HepG2 (cell line): ENCODE data around the gene NDUFB10. TPM values are rescaled to one million over a fixed set of nuclear protein-coding genes. Genes with fewer than 3 reads are reported as not detected.

Experiments used
- ATAC-seq: fragments of 200-7000 bp; cut with Tn5 transposase; 3 replicates; pipeline ENCODE4 v1.9.1; 2020; ENCODE audit warnings: mild to moderate bottlenecking, moderate library complexity
- BruUV-seq: library from RNA; stranded (reverse); fragments of 400-500 nt; replicated peaks from 2 replicates; lab custom pipeline; 2021; lab: Mats Ljungman, UMichigan
- CTCF ChIA-PET: fragments of 300-600 bp; formaldehyde crosslinking; extraction: SDS; loops from one replicate; lab custom pipeline; 2021; ENCODE audit warnings: low total read pairs, inconsistent platforms, low intra/inter-chr PET ratio; lab: Yijun Ruan, JAX
- POLR2A ChIA-PET: fragments of 350-600 bp; sonication (Branson Sonifier 250); formaldehyde crosslinking; loops from one replicate; lab custom pipeline; 2020; ENCODE audit warnings: antibody characterized with exemption, inconsistent platforms; lab: Yijun Ruan, JAX
- DNase-seq: peaks from one replicate; pipeline ENCODE4 v3.0.0-alpha.2; 2015; ENCODE audit warnings: low spot score
- FAIRE-seq: peaks from 3 replicates; lab custom pipeline; 2011; peaks lifted over from hg19 to GRCh38; lab: Jason Lieb, UNC
- H2AFZ ChIP-seq: one replicate; pipeline ENCODE4 v1.6.1; 2011; ENCODE audit warnings: low read length, inconsistent platforms
- H3K27ac ChIP-seq: fragments of 300-600 bp; 3 replicates; pipeline ENCODE4 v1.8.0; 2011; ENCODE audit warnings: mixed run types, mild to moderate bottlenecking, mixed read lengths, low read length, inconsistent platforms; ENCODE audit not compliant: insufficient read depth; ENCODE audit errors: extremely low read length
- H3K27me3 ChIP-seq, 2 experiments: fragments of 200-600 bp in 1 of 2; 2 replicates in 1 of 2; 3 replicates in 1 of 2; pipeline versions ENCODE4 v1.6.0 to v1.8.0; 2011; ENCODE audit warnings: low read length in 2 of 2, mild to moderate bottlenecking in 2 of 2, moderate library complexity in 2 of 2, inconsistent platforms in 1 of 2; ENCODE audit not compliant: insufficient read depth in 2 of 2, control insufficient read depth in 1 of 2
- H3K36me3 ChIP-seq, 2 experiments: fragments of 200-600 bp in 1 of 2; replicated peaks in 1 of 2; 2 replicates in 1 of 2; 3 replicates in 1 of 2; pipeline versions ENCODE4 v1.5.1 to v1.8.0; 2011; ENCODE audit warnings: low read length in 2 of 2, inconsistent platforms in 1 of 2; ENCODE audit not compliant: insufficient read depth in 2 of 2, control insufficient read depth in 1 of 2
- H3K4me1 ChIP-seq: 2 replicates; pipeline ENCODE4 v1.5.1; 2012; ENCODE audit warnings: low read length, inconsistent platforms; ENCODE audit not compliant: insufficient read depth
- H3K4me2 ChIP-seq: 2 replicates; pipeline ENCODE4 v1.6.0; 2011; ENCODE audit warnings: low read depth, low read length, inconsistent platforms
- H3K4me3 ChIP-seq, 3 experiments: fragments of 200-600 bp in 1 of 3; sonication (generic), shearing (Covaris generic) in 1 of 3; replicated peaks in 1 of 3; 2 replicates each; pipeline ENCODE4 v1.5.1; 2011 to 2016; ENCODE audit warnings: low read length in 3 of 3, inconsistent platforms in 2 of 3, low read depth in 2 of 3, mild to moderate bottlenecking in 2 of 3, control low read depth in 1 of 3, mixed read lengths in 1 of 3; ENCODE audit not compliant: insufficient read depth in 1 of 3
- H3K79me2 ChIP-seq: one replicate; pipeline ENCODE4 v1.6.1; 2011; ENCODE audit warnings: low read length, inconsistent platforms; ENCODE audit not compliant: insufficient read depth
- H3K9ac ChIP-seq: 2 replicates; pipeline ENCODE4 v1.6.0; 2011; ENCODE audit warnings: mild to moderate bottlenecking, low read depth, low read length, inconsistent platforms; ENCODE audit not compliant: insufficient read depth
- H3K9me3 ChIP-seq: 2 replicates; pipeline ENCODE4 v1.5.1; 2012; ENCODE audit warnings: mild to moderate bottlenecking, low read length
- H4K20me1 ChIP-seq: 2 replicates; pipeline ENCODE4 v1.6.0; 2011; ENCODE audit warnings: inconsistent platforms, mild to moderate bottlenecking, low read length, moderate library complexity; ENCODE audit not compliant: insufficient read depth
- AGO2 ChIP-seq: fragments of 200-400 bp; formaldehyde crosslinking; optimal IDR thresholded peaks from 2 replicates; pipeline ENCODE3; 2017; ENCODE audit warnings: mild to moderate bottlenecking, low read depth, low read length, moderate library complexity
- RBFOX2 ChIP-seq: fragments of 200-400 bp; formaldehyde crosslinking; IDR thresholded peaks from 2 replicates; pipeline ENCODE4 v1.6.1; 2017; ENCODE audit warnings: low read depth, mild to moderate bottlenecking, low read length
- RBM22 ChIP-seq: fragments of 200-400 bp; formaldehyde crosslinking; optimal IDR thresholded peaks from 2 replicates; pipeline ENCODE3; 2017; ENCODE audit warnings: mild to moderate bottlenecking, low read length, moderate library complexity
- WGBS: methylation state at CpG from one replicate; pipeline ENCODE4 v1.1.6; 2017; ENCODE audit warnings: low lambda C conversion rate; 5-methylcytosine and 5-hydroxymethylcytosine counted together
- in situ Hi-C: cut with HindIII; loops from 2 replicates; pipeline ENCODE4 v1.10.0; 2017; ENCODE audit warnings: low pct_unique_long_range_greater_than_20kb; ENCODE audit not compliant: extremely low pct_ligation_motif_present
- intact Hi-C: fragments of 100-400 bp; cut with micrococcal nuclease; formaldehyde crosslinking; loops from one replicate; pipeline ENCODE4 v1.10.0; 2022; ENCODE audit not compliant: unreplicated experiment
- polyA plus RNA-seq, 8 experiments: library from polyadenylated mRNA; depleted of rRNA in 3 of 8; stranded (reverse) in 7 of 8; unstranded in 1 of 8; fragments of >200 nt; fragmentation: Illumina TruSeq in 4 of 8; extraction: Trizol in 4 of 8; gene quantifications; 2 replicates each; pipeline versions ENCODE4 v1.2.1 to v1.2.3, GENCODE V29; 2011 to 2016; ENCODE audit warnings: low read depth in 4 of 8, missing spikeins in 1 of 8, mixed read lengths in 1 of 8; ENCODE audit not compliant: insufficient read depth in 1 of 8
- total RNA-seq, 5 experiments: library from RNA; depleted of rRNA; stranded (reverse); fragments of >200 nt; fragmentation: Illumina TruSeq; extraction: Trizol; gene quantifications; 2 replicates each; pipeline ENCODE4 v1.2.3, GENCODE V29; 2016; ENCODE audit warnings: low read depth in 1 of 5
- TF ChIP-seq, protein P1 (sequence below): sonication (generic); formaldehyde crosslinking; IDR thresholded peaks from 2 replicates; pipeline ENCODE4 v1.5.0; 2020; ENCODE audit warnings: mild to moderate bottlenecking, missing genetic modification reagents, borderline replicate concordance
- TF ChIP-seq, protein P2 (sequence below): IDR thresholded peaks from 2 replicates; pipeline ENCODE4 v1.6.1; 2016; ENCODE audit warnings: low read depth, missing genetic modification reagents, missing compliant biosample characterization

NDUFB10 gene
- total and polyA plus RNA-seq, 2 of the 13 experiments (the other 11 are each of a cell fraction or from before 2014, with no cell fraction given): 68.6 to 157 TPM

DNA sequence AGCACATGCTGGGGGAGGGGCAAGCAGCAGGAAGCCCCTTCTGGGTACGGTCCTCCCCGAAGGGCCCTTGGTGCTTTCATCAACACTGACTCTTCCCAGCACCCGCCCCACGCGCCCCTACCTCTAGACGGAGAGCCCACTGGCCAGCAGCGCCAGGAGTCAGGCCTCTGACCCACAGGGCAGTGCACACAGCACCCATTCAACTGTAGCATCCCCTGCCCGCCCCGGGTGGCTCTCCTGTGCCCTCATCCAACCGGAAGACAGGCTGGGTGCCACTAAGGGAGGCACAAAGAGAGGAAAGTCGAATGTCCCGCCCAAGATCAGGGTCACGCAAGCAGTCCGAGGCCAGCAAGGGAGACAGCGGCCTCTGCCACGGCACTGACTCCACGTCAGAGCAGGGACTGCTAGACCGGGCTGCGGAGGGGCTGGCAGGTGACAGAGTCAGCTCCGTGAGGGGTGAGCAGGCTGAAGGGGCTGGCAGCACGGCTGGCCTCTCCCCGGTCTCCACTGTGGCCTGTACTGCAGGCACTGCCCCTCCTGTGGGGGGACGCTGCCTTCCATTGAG is 26.2 kb upstream of the NDUFB10 start (continued):
- TF ChIP-seq, protein P1, sequence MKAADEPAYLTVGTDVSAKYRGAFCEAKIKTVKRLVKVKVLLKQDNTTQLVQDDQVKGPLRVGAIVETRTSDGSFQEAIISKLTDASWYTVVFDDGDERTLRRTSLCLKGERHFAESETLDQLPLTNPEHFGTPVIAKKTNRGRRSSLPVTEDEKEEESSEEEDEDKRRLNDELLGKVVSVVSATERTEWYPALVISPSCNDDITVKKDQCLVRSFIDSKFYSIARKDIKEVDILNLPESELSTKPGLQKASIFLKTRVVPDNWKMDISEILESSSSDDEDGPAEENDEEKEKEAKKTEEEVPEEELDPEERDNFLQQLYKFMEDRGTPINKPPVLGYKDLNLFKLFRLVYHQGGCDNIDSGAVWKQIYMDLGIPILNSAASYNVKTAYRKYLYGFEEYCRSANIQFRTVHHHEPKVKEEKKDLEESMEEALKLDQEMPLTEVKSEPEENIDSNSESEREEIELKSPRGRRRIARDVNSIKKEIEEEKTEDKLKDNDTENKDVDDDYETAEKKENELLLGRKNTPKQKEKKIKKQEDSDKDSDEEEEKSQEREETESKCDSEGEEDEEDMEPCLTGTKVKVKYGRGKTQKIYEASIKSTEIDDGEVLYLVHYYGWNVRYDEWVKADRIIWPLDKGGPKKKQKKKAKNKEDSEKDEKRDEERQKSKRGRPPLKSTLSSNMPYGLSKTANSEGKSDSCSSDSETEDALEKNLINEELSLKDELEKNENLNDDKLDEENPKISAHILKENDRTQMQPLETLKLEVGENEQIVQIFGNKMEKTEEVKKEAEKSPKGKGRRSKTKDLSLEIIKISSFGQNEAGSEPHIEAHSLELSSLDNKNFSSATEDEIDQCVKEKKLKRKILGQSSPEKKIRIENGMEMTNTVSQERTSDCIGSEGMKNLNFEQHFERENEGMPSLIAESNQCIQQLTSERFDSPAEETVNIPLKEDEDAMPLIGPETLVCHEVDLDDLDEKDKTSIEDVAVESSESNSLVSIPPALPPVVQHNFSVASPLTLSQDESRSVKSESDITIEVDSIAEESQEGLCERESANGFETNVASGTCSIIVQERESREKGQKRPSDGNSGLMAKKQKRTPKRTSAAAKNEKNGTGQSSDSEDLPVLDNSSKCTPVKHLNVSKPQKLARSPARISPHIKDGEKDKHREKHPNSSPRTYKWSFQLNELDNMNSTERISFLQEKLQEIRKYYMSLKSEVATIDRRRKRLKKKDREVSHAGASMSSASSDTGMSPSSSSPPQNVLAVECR: peak; percentile 11; the same call in 1 of the 2 replicates
- TF ChIP-seq, all 625 proteins: peak for 33

DNA sequence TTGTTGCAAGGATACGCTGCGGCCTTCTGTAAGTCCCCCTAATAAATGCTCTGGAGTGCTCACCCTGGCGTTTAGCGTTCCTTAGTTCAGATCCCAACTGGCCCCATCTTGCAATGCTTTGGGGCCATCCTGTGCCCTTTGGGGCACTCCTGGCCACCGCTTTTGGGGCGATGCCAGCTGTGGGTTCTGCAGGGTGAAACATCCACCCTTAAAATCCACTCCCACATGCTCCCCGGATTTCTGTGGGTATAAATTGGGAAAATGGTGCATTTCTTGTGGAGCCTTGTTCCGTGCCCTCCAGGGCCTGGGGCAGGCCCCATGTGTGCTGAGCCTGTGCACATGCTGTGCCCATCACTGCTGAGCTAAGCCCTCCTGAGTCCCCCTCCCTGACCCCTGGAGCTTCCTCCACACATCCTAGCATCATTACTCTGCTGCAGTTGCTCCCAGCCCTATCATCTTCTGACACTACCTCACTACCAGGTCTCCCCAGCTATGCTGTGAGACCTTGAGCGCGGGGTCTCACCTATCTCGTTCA is 22.3 kb upstream of the NDUFB10 start:
- intact Hi-C loops (no loop called here), in situ Hi-C loops (no loop called here)
- CTCF ChIA-PET: no interaction called here
- BruUV-seq: no TSS peak
- TF ChIP-seq, protein P2, sequence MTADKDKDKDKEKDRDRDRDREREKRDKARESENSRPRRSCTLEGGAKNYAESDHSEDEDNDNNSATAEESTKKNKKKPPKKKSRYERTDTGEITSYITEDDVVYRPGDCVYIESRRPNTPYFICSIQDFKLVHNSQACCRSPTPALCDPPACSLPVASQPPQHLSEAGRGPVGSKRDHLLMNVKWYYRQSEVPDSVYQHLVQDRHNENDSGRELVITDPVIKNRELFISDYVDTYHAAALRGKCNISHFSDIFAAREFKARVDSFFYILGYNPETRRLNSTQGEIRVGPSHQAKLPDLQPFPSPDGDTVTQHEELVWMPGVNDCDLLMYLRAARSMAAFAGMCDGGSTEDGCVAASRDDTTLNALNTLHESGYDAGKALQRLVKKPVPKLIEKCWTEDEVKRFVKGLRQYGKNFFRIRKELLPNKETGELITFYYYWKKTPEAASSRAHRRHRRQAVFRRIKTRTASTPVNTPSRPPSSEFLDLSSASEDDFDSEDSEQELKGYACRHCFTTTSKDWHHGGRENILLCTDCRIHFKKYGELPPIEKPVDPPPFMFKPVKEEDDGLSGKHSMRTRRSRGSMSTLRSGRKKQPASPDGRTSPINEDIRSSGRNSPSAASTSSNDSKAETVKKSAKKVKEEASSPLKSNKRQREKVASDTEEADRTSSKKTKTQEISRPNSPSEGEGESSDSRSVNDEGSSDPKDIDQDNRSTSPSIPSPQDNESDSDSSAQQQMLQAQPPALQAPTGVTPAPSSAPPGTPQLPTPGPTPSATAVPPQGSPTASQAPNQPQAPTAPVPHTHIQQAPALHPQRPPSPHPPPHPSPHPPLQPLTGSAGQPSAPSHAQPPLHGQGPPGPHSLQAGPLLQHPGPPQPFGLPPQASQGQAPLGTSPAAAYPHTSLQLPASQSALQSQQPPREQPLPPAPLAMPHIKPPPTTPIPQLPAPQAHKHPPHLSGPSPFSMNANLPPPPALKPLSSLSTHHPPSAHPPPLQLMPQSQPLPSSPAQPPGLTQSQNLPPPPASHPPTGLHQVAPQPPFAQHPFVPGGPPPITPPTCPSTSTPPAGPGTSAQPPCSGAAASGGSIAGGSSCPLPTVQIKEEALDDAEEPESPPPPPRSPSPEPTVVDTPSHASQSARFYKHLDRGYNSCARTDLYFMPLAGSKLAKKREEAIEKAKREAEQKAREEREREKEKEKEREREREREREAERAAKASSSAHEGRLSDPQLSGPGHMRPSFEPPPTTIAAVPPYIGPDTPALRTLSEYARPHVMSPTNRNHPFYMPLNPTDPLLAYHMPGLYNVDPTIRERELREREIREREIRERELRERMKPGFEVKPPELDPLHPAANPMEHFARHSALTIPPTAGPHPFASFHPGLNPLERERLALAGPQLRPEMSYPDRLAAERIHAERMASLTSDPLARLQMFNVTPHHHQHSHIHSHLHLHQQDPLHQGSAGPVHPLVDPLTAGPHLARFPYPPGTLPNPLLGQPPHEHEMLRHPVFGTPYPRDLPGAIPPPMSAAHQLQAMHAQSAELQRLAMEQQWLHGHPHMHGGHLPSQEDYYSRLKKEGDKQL (CRISPR knock-in tag): no peak
- peak; percentile 37; the same call in 1 of the 2 replicates for TF ChIP-seq RBFOX2
- peak; percentile 32 for TF ChIP-seq RBM22
- TF ChIP-seq AGO2: peak; percentile 58
- FAIRE-seq (no peak), DNase-seq (no peak), ATAC-seq (no peak)
- Histone ChIP-seq H3K4me3 (no peak overlapping the region), H3K4me1 (peaks cover 88% of the 10 kb centered on the region), H3K79me2 (peaks cover 16% of the 10 kb centered on the region), H3K9ac (no peak overlapping the region), H3K36me3 (peaks cover 7 to 24% of the 10 kb centered on the region in 2 experiments; a peak in 3 of 5 replicates), H4K20me1 (no peaks in the 10 kb centered on the region), H3K27ac (peak overlapping the region; percentile 16), H3K27me3 (no peaks in the 10 kb centered on the region), H2AFZ (no peak overlapping the region), H3K4me2 (no peak overlapping the region), H3K9me3 (no peaks in the 10 kb centered on the region)
- WGBS: 87% methylated on average over 11 of the region's 11 CpGs
- POLR2A ChIA-PET: interaction anchor here (0.6 to 3.2 kb wide), 3 partner anchors 28 to 109 kb away, joined by 3 to 14 read pairs (median 5); partner anchors contain the start of genes FAHD1 and RPS2
